Fibroblast of the aortic adventitia (primary cell): ENCODE data around the gene RABEP1. TPM values are rescaled to one million over a fixed set of nuclear protein-coding genes. Genes with fewer than 3 reads are reported as not detected.

Experiments
- DNase-seq: peaks from one replicate; pipeline ENCODE4 v3.0.0-alpha.2; 2010; ENCODE audit warnings: low read depth
- H3K4me3 ChIP-seq: 2 replicates; pipeline ENCODE4 v1.5.1; 2011; ENCODE audit warnings: low read depth, mild to moderate bottlenecking, control low read depth, low read length, moderate library complexity
- CTCF ChIP-seq: IDR thresholded peaks from 2 replicates; pipeline ENCODE4 v1.5.1; 2011; ENCODE audit warnings: mild to moderate bottlenecking, low read length, control low read depth, inconsistent platforms; ENCODE audit not compliant: insufficient read depth
- total RNA-seq: library from RNA; depleted of rRNA; stranded (reverse); fragments of >200 nt; gene quantifications from 2 replicates; pipeline ENCODE4 v1.2.3, GENCODE V29; 2012; ENCODE audit warnings: low replicate concordance

The RABEP1 gene
- total RNA-seq, 1 donor, result 43.5 TPM

DNA sequence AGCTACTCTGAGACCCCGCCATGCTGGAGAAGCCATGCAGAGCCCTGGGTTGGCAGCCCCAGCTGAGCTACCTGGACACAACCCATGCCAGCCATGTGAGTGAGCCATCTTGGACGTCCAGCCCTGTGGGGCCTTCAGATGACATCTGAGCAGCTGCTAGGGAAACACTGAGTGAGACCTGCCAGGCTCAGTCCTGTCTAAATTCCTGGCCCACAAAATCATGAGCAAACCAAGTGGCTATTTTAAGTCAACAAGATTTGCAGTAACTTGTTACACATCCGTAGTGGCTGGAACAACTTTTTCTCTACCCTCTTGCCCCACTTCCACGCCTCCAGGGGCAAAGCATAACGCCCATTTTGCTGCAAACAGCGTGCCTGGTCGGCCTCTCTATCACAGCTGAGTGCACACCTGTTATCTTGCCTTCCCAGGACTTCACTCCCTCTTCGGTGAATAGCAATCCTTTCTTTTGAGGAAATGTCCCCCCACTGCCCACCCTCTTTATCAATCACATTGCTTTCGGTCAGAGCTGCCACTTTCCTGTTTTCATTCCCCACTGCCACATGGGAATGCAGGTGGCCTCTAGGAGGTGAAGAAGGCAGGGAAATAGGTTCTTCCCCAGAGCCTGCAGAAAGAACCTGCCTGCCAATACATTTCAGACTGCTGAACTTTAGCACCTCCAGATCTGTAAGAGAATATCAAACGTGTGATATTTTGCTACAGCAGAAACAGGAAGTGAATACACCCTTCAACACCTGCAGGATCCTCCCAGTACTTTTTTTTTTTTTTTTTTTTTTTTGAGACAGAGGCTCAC is 40.0 kb upstream of the RABEP1 start:
- TF ChIP-seq CTCF, result no peak
- DNase-seq, result no peak
- H3K4me3 ChIP-seq, result no peak overlapping the region

DNA sequence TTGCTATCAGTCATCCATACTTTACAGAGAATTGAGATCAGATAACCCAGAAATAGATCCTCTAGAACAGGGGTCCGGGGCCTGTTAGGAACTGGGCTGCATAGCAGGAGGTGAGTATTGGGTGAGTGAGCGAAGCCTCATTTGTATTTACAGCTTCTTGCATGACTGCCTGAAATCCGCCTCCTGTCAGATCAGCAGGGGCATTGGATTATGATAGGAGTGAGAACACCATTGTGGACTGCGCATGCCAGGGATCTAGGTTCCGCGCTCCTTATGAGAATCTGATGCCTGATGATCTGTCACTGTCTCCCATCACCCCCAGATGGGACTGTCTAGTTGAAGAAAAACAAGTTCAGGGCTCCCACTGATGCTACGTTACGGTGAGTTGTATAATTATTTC is 34.5 kb upstream of the RABEP1 start:
- no peak for TF ChIP-seq CTCF
- no peak overlapping the region for H3K4me3 ChIP-seq
- no peak for DNase-seq

DNA sequence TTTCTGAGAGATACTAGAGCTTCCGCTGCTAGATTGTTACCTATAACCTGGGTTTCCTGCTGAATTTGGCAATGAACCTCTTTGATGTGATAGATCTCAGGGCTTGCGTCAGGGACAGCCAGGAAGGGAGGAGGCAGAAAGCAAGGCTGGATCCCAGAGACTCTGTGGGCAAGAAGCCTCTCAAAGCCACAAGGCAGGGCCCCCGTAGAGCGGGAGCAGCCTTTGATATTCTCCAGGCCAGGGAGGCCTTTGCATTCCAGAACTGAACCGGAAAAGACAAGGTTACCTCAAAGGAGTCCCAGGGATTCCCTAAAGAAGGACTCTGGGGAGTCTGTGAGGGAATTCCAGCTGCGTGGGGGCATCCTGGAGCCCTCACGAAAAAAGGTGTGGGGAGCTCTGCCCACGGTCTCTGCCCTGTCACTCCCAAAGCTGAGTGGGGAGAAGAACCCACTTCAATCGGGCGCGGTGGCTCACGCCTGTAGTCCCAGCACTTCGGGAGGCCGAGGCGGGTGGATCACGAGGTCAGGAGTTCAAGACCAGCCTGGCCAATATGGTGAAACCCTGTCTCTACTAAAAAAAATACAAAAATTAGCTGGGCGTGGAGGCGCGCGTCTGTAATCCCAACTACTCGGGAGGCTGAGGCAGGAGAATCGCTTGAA is 33.1 kb upstream of the RABEP1 start:
- H3K4me3 ChIP-seq, result no peak overlapping the region
- TF ChIP-seq CTCF, result no peak
- no peak for DNase-seq

DNA sequence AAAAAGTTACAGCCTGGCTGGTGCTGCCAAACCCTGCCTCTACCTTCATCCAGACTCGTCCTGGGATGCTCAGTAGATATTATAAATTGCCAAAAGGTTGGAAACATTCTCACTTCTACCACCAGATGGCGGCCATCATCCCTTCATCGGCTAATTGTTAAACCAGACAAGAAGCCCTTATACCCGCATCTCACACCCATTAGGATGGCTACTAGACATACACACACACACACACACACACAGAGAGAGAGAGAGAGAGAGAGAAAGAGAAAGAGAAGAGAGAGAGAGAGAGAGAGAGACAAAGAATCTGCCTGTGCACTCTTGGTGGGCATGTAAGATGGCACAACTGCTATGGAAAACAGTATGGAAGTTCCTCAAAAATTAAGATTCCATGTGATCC is 32.5 kb upstream of the RABEP1 start:
- peak; percentile 84 for DNase-seq
- H3K4me3 ChIP-seq, result no peak overlapping the region
- TF ChIP-seq CTCF, result peak; percentile 68

GRCh38 chr17:5254414-5254813 is 27.7 kb upstream of the RABEP1 start:
- H3K4me3 ChIP-seq, result no peak overlapping the region
- DNase-seq, result no peak
- no peak for TF ChIP-seq CTCF

DNA sequence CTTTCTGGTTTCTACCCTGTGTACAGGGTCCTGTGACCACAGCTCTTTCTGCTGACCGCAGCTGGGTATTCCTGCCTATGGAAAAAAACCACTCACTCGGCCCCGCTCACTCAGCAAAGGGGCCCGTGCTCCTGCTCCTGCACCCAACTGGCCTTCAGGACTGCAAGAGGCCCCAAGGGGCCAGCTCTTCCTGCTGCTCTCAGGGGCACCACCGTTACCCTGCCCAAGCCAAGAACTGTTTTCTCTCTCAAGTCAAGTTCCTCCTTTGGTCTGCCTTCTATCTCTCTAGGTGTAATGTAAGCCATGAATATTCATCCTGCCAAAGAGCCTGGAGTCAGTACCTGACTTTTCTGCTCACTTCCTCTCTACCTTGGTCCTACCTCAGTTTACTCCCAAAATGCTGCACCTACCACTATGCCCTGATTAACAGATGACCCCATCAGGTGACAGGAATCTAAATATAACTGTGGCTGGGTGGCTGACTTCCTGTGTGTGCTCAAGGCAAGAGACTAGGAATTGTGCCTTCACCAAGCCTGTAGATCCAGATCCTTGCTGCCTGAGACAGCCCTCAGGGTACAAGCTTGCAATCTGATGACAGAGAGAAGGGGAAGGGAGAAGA is 27.1 kb upstream of the RABEP1 start:
- H3K4me3 ChIP-seq, result no peak overlapping the region
- no peak for TF ChIP-seq CTCF
- DNase-seq, result no peak
